Esophagus squamous epithelium (tissue), 4 donors: ENCODE data around the gene AKR1E2.

Source experiments
- CTCF ChIP-seq, 6 experiments: fragments of 450-650 bp in 4 of 6; fragments of 200-600 bp in 2 of 6; sonication (generic) in 2 of 6; IDR thresholded peaks; one replicate each; pipeline ENCODE4 v1.5.1; 2016 to 2019; ENCODE audit warnings: antibody characterized with exemption in 6 of 6, mild to moderate bottlenecking in 4 of 6, moderate library complexity in 4 of 6
- POLR2A ChIP-seq, 4 donors: fragments of 450-650 bp; IDR thresholded peaks; one replicate each; pipeline ENCODE4 v1.6.1; 2017; ENCODE audit warnings: antibody characterized with exemption in 4 of 4, mild to moderate bottlenecking in 4 of 4, moderate library complexity in 3 of 4

GRCh38 chr10:4849042-4849402 lies 23.0 kb downstream of the AKR1E2 start:
- TF ChIP-seq CTCF (IDR thresholded peaks at IDR 0.05) (no peak), POLR2A (IDR thresholded peaks at IDR 0.05) (no peak)
